RWPE2 (cell line): ENCODE results near the gene OR8B8.
"Not testable (repeated sequence)": the region's sequence is repeated elsewhere in the genome, so short reads cannot be mapped to it uniquely, and the experiment has no call there.

Experiments
- ATAC-seq: fragments of 200-7000 bp; cut with Tn5 transposase; 3 replicates; pipeline ENCODE4 v1.9.1; 2021; ENCODE audit warnings: low read depth
- DNase-seq: peaks from one replicate; pipeline ENCODE4 v3.0.0-alpha.2; 2020; ENCODE audit warnings: low spot score
- H3K27ac ChIP-seq: fragments of 450-650 bp; 2 replicates; pipeline ENCODE4 v1.5.1; 2017; ENCODE audit warnings: mild to moderate bottlenecking; ENCODE audit not compliant: poor library complexity, severe bottlenecking
- H3K27me3 ChIP-seq: fragments of 250-450 bp; sonication (Bioruptor Pico); 2 replicates; pipeline ENCODE4 v1.5.1; 2021; ENCODE audit warnings: mild to moderate bottlenecking, moderate library complexity; ENCODE audit not compliant: insufficient read depth, poor library complexity, severe bottlenecking
- H3K36me3 ChIP-seq: fragments of 250-450 bp; sonication (Bioruptor Pico); 2 replicates; pipeline ENCODE4 v1.5.1; 2020; ENCODE audit warnings: low read depth, mild to moderate bottlenecking, moderate library complexity
- H3K4me1 ChIP-seq: fragments of 250-450 bp; sonication (Bioruptor Pico); 2 replicates; pipeline ENCODE4 v1.5.1; 2021; ENCODE audit warnings: mild to moderate bottlenecking, moderate library complexity; ENCODE audit not compliant: insufficient read depth, poor library complexity, severe bottlenecking
- H3K4me3 ChIP-seq: fragments of 250-450 bp; sonication (Bioruptor Pico); 2 replicates; pipeline ENCODE4 v1.5.1; 2021; ENCODE audit warnings: mild to moderate bottlenecking, moderate library complexity; ENCODE audit not compliant: severe bottlenecking
- H3K9me3 ChIP-seq: fragments of 250-450 bp; sonication (Bioruptor Pico); 2 replicates; pipeline ENCODE4 v1.5.1; 2021; ENCODE audit warnings: mild to moderate bottlenecking, moderate library complexity; ENCODE audit not compliant: severe bottlenecking
- CTCF ChIP-seq: fragments of 450-650 bp; IDR thresholded peaks from one replicate; pipeline ENCODE4 v1.5.1; 2017; ENCODE audit warnings: mild to moderate bottlenecking, moderate library complexity; ENCODE audit not compliant: poor library complexity, severe bottlenecking

Gene OR8B8

GRCh38 chr11:124463324-124463723 is 17.8 kb upstream of the OR8B8 start:
- Histone ChIP-seq H3K36me3 (no peaks in the 10 kb centered on the region), H3K27me3 (no peaks in the 10 kb centered on the region), H3K4me3 (no peak overlapping the region), H3K9me3 (no peaks in the 10 kb centered on the region), H3K4me1 (no peaks in the 10 kb centered on the region), H3K27ac (no peak overlapping the region)
- DNase-seq, result no peak
- TF ChIP-seq CTCF, result no peak
- no peak for ATAC-seq

- no peaks in the 10 kb centered on the region for H3K27me3 ChIP-seq
- no peak for DNase-seq
- no peak overlapping the region for H3K27ac ChIP-seq
- TF ChIP-seq CTCF, result no peak
- no peak overlapping the region for H3K4me3 ChIP-seq
- H3K4me1 ChIP-seq, result no peaks in the 10 kb centered on the region
- H3K36me3 ChIP-seq, result no peaks in the 10 kb centered on the region
- ATAC-seq, result no peak
- H3K9me3 ChIP-seq, result no peaks in the 10 kb centered on the region
Measured at GRCh38 chr11:124460459-124460858, 15.0 kb upstream of the OR8B8 start.

GRCh38 chr11:124459379-124459778 is 13.9 kb upstream of the OR8B8 start:
- not testable (repeated sequence) for H3K9me3 ChIP-seq, H3K27me3 ChIP-seq, ATAC-seq, H3K4me1 ChIP-seq, H3K27ac ChIP-seq, H3K4me3 ChIP-seq, H3K36me3 ChIP-seq, DNase-seq

GRCh38 chr11:124454552-124454951 is 9.1 kb upstream of the OR8B8 start:
- no peak for DNase-seq
- no peak for TF ChIP-seq CTCF
- H3K9me3 ChIP-seq, result no peaks in the 10 kb centered on the region
- H3K36me3 ChIP-seq, result no peaks in the 10 kb centered on the region
- ATAC-seq, result no peak
- H3K4me3 ChIP-seq, result no peak overlapping the region
- no peaks in the 10 kb centered on the region for H3K27me3 ChIP-seq
- H3K27ac ChIP-seq, result no peak overlapping the region
- no peaks in the 10 kb centered on the region for H3K4me1 ChIP-seq

GRCh38 chr11:124446916-124447315 is 1.4 kb upstream of the OR8B8 start:
- no peaks in the 10 kb centered on the region for H3K4me1 ChIP-seq
- H3K4me3 ChIP-seq, result no peak overlapping the region
- DNase-seq (no peak), ATAC-seq (no peak)
- H3K27ac ChIP-seq, result no peak overlapping the region
- no peaks in the 10 kb centered on the region for H3K9me3 ChIP-seq
- TF ChIP-seq CTCF, result no peak
- H3K36me3 ChIP-seq, result no peaks in the 10 kb centered on the region
- no peaks in the 10 kb centered on the region for H3K27me3 ChIP-seq
